Immature natural killer cell (primary cell): ENCODE measurements around the gene KLHL6. TPM values are rescaled to one million over a fixed set of nuclear protein-coding genes. Genes with fewer than 3 reads are reported as not detected.
A peak's percentile ranks its signal among the peaks of the same experiment; 100 is the strongest.
"Not testable (repeated sequence)": the region's sequence is repeated elsewhere in the genome, so short reads cannot be mapped to it uniquely, and the experiment has no call there.

Source experiments
- DNase-seq, 3 donors: peaks; one replicate each; pipeline ENCODE4 v3.0.0; 2022; ENCODE audit warnings: mixed read lengths in 1 of 3
- H3K27ac Mint-ChIP-seq, 6 donors: one replicate each; pipeline ENCODE4 v1.8.0; 2020; ENCODE audit warnings: mixed read lengths in 6 of 6, mild to moderate bottlenecking in 5 of 6, inconsistent platforms in 4 of 6, moderate library complexity in 3 of 6
- H3K27me3 Mint-ChIP-seq, 3 donors: one replicate each; pipeline ENCODE4 v1.8.0; 2020 to 2021; ENCODE audit warnings: low read depth in 3 of 3, mild to moderate bottlenecking in 3 of 3, mixed read lengths in 3 of 3, moderate library complexity in 3 of 3, inconsistent platforms in 1 of 3
- H3K36me3 Mint-ChIP-seq, 3 donors: one replicate each; pipeline ENCODE4 v1.8.0; 2020; ENCODE audit warnings: mixed read lengths in 3 of 3, inconsistent platforms in 2 of 3, mild to moderate bottlenecking in 2 of 3
- H3K4me1 Mint-ChIP-seq, 2 donors: one replicate each; pipeline ENCODE4 v1.8.0; 2020; ENCODE audit warnings: inconsistent platforms in 2 of 2, mild to moderate bottlenecking in 2 of 2, mixed read lengths in 2 of 2, moderate library complexity in 1 of 2
- H3K4me3 Mint-ChIP-seq, 5 donors: one replicate each; pipeline ENCODE4 v1.8.0; 2020; ENCODE audit warnings: mild to moderate bottlenecking in 5 of 5, mixed read lengths in 5 of 5, inconsistent platforms in 3 of 5, moderate library complexity in 3 of 5
- H3K9me3 Mint-ChIP-seq, 6 donors: one replicate each; pipeline ENCODE4 v1.8.0; 2020; ENCODE audit warnings: mild to moderate bottlenecking in 6 of 6, mixed read lengths in 6 of 6, inconsistent platforms in 4 of 6, moderate library complexity in 3 of 6
- polyA plus RNA-seq, 3 donors: library from polyadenylated mRNA; unstranded; fragments of 300-500 nt; fragmentation: Illumina TruSeq; gene quantifications; one replicate each; pipeline ENCODE4 v1.2.3, GENCODE V29; 2021

KLHL6 gene
- polyA plus RNA-seq, 3 donors from 2014 or later: 2.2 to 6.1 (median 3.9) TPM

DNA sequence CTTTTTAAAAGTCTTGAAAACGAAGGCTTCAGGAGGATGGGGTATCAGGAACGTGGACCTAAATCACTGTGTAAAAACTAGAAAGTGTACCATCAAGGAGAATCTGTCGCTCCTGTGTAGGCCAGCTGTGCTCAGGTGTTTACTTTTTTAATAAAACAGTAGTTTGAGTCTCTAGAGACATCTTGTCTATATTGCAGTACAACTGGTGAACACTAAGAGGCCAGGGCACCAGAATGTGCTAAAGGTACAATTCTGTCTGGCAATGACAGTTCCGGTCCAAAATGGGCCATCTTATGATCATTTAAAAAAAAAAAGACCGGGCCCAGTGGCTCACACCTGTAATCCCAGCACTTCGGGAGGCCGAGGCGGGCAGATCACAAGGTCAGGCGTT, 65.3 kb downstream of the KLHL6 start:
- Mint-ChIP-seq H3K4me3 (no peak overlapping the region), H3K36me3 (peaks cover 9 to 24% (median 20%) of the 10 kb centered on the region in 3 donors), H3K27ac (no peak overlapping the region), H3K4me1 (no peaks in the 10 kb centered on the region), H3K9me3 (no peaks in the 10 kb centered on the region), H3K27me3 (peaks cover 0 to 1% (median 0%) of the 10 kb centered on the region in 3 donors)
- DNase-seq: no peak

DNA sequence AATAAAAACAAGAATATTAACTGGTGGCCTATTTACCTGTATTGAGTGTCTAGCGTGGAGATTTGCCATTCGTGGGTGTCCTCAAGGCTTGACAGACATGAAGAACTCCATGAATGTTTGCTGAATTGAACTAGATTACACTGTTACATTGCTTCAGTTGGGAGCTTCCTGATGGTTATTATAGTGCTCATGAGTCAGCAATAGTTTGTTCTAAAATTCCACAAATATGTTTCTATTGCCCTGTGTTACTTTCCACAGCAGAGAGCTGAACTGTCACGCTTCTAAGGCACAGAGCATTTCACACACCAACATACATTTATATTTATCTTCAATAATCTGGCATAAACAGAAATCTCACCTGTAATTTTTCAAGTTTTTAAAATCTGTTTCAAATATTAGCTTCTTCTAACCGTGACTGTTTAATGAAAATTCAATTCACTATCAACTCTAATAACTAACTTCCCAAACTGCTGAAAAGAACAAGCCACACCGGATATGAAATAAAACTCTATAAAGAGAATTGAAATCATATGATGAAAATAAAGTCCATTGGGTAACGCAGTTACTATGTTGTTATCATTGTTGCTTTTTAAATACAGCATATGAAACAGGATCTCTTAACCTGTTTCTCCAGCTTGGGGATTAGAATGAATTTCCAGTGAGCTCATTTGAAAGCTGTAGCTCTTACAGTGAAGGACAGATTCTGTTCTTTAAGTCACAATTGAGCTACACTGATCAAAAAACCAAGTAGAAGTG, 65.9 kb downstream of the KLHL6 start:
- Mint-ChIP-seq H3K9me3 (no peaks in the 10 kb centered on the region), H3K36me3 (peaks cover 9 to 24% (median 20%) of the 10 kb centered on the region in 3 donors), H3K4me3 (no peak overlapping the region), H3K4me1 (no peaks in the 10 kb centered on the region), H3K27me3 (peaks cover 0 to 1% (median 0%) of the 10 kb centered on the region in 3 donors), H3K27ac (no peak overlapping the region)
- no peak for DNase-seq

GRCh38 chr3:183488343-183488742, 67.2 kb downstream of the KLHL6 start:
- Mint-ChIP-seq H3K27ac (peak overlapping the region in 2 of 6 donors; percentile 3 to 33), H3K9me3 (no peaks in the 10 kb centered on the region), H3K27me3 (peaks cover 0 to 3% (median 1%) of the 10 kb centered on the region in 3 donors), H3K36me3 (peaks cover 5 to 16% (median 12%) of the 10 kb centered on the region in 3 donors), H3K4me1 (no peaks in the 10 kb centered on the region), H3K4me3 (no peak overlapping the region)
- no peak for DNase-seq

- Mint-ChIP-seq H3K4me3 (no peak overlapping the region), H3K9me3 (no peaks in the 10 kb centered on the region), H3K4me1 (no peaks in the 10 kb centered on the region), H3K27me3 (peaks cover 0 to 3% (median 1%) of the 10 kb centered on the region in 3 donors), H3K27ac (no peak overlapping the region), H3K36me3 (peaks cover 5 to 15% (median 9%) of the 10 kb centered on the region in 3 donors)
- DNase-seq: no peak
These were observed 67.6 kb downstream of the KLHL6 start for GRCh38 chr3:183487896-183488295.

- no peak overlapping the region for H3K4me3 Mint-ChIP-seq
- H3K27me3 Mint-ChIP-seq: peaks cover 1 to 3% (median 2%) of the 10 kb centered on the region in 3 donors
- no peaks in the 10 kb centered on the region for H3K9me3 Mint-ChIP-seq
- peaks cover 0 to 9% (median 9%) of the 10 kb centered on the region in 3 donors for H3K36me3 Mint-ChIP-seq
- peak overlapping the region in 1 of 6 donors; percentile 39 for H3K27ac Mint-ChIP-seq
- DNase-seq: no peak
- no peaks in the 10 kb centered on the region for H3K4me1 Mint-ChIP-seq
These were observed 68.5 kb downstream of the KLHL6 start for GRCh38 chr3:183487016-183487415.

- no peak overlapping the region for H3K27ac Mint-ChIP-seq
These were observed 69.0 kb downstream of the KLHL6 start for GRCh38 chr3:183486472-183486871.

GRCh38 chr3:183485585-183485984, 69.9 kb downstream of the KLHL6 start:
- H3K27ac Mint-ChIP-seq: peak overlapping the region in 1 of 6 donors; percentile 31
- peaks cover 1 to 4% (median 3%) of the 10 kb centered on the region in 3 donors for H3K27me3 Mint-ChIP-seq
- no peaks in the 10 kb centered on the region for H3K9me3 Mint-ChIP-seq
- H3K4me1 Mint-ChIP-seq: no peaks in the 10 kb centered on the region
- DNase-seq: no peak
- peaks cover 0 to 4% (median 0%) of the 10 kb centered on the region in 3 donors for H3K36me3 Mint-ChIP-seq
- H3K4me3 Mint-ChIP-seq: no peak overlapping the region

More at GRCh38 chr3:183486472-183486871, 69.0 kb downstream of the KLHL6 start:
- Mint-ChIP-seq H3K9me3 (no peaks in the 10 kb centered on the region), H3K36me3 (peaks cover 0 to 8% (median 7%) of the 10 kb centered on the region in 3 donors), H3K4me3 (no peak overlapping the region), H3K27me3 (peaks cover 1 to 4% (median 3%) of the 10 kb centered on the region in 3 donors), H3K4me1 (no peaks in the 10 kb centered on the region)
- DNase-seq: no peak

DNA sequence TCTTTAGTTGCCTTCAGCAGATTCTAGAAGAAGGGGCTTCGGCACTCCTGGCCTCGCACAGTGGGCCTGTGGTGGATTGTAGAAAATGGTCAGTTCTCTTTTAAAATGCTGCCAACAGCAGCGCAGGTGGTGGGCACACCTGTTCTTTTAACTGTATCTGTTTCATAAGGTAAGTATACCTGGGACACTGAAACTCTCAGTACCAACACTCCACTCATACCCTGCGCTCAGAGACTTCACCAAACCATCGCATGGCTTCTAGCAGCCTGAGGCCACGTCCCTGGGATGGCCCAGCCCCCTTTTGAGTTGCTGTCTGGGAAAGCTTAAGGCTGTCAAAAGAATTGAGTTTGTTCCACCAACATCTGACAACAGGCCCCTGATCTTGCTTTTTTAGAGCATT, 70.4 kb downstream of the KLHL6 start:
- H3K27me3 Mint-ChIP-seq: peaks cover 1 to 6% (median 4%) of the 10 kb centered on the region in 3 donors
- no peaks in the 10 kb centered on the region for H3K4me1 Mint-ChIP-seq
- peaks cover 0 to 4% (median 0%) of the 10 kb centered on the region in 3 donors for H3K36me3 Mint-ChIP-seq
- H3K4me3 Mint-ChIP-seq: no peak overlapping the region
- H3K27ac Mint-ChIP-seq: no peak overlapping the region
- no peak for DNase-seq
- H3K9me3 Mint-ChIP-seq: no peaks in the 10 kb centered on the region

DNA sequence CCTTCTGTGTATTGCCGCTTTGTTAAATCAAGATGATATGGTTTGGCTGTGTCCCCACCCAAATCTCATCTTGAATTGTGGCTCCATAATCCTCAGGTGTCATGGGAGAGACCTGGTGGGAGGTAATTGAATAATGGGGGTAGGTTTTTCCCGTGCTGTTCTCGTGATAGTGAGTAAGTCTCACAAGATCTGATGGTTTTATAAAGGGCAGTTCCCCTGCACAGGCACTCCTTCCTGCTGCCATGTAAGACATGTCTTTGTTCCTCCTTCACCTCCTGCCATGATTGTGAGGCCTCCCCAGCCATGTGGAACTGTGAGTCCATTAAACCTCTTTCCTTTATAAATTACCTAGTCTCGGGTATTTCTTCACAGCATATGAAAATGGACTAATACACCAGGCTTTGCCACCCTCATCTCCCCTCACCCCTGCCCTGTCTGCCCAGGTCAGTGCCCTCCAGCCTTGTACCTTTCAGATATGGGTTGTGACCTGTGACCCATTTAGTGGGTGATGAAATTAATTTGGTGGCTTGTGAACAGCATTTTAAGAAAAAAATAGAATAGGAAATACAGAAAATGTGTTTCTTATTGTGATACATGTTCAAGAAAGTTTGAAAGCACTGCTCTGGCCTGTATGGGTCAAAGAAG, 71.0 kb downstream of the KLHL6 start:
- peaks cover 1 to 6% (median 4%) of the 10 kb centered on the region in 3 donors for H3K27me3 Mint-ChIP-seq
- H3K4me3 Mint-ChIP-seq: no peak overlapping the region
- no peaks in the 10 kb centered on the region for H3K9me3 Mint-ChIP-seq
- peak overlapping the region in 1 of 6 donors; percentile 53 for H3K27ac Mint-ChIP-seq
- DNase-seq: no peak
- no peaks in the 10 kb centered on the region for H3K4me1 Mint-ChIP-seq
- peaks cover 0 to 4% (median 0%) of the 10 kb centered on the region in 3 donors for H3K36me3 Mint-ChIP-seq

DNA sequence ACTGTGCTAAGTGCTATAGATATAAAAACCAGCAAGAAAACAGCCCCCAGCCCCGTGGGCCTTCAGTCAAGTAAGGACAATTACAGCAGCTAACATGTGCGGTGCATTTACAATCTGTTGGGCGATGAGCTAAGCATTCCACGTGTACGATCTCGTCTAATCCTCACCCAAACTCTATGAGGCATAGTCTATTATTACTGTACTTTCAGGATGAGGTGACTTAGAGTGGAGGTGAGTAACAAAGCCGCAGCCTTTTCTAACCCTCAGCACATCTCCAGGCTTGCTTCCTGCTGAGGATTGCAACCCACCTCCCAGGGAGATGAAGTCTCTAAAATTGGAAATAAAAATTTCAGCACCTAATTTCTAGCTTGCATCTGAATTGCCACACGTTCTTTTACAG, 73.9 kb downstream of the KLHL6 start:
- no peak overlapping the region for H3K27ac Mint-ChIP-seq
- no peak for DNase-seq
- H3K27me3 Mint-ChIP-seq: peaks cover 0 to 6% (median 4%) of the 10 kb centered on the region in 3 donors
- H3K36me3 Mint-ChIP-seq: no peaks in the 10 kb centered on the region
- H3K4me3 Mint-ChIP-seq: no peak overlapping the region
- no peaks in the 10 kb centered on the region for H3K9me3 Mint-ChIP-seq
- no peaks in the 10 kb centered on the region for H3K4me1 Mint-ChIP-seq

- H3K4me3 Mint-ChIP-seq: no peak overlapping the region
- H3K9me3 Mint-ChIP-seq: no peaks in the 10 kb centered on the region
- H3K27ac Mint-ChIP-seq: no peak overlapping the region
- no peaks in the 10 kb centered on the region for H3K36me3 Mint-ChIP-seq
- H3K4me1 Mint-ChIP-seq: no peaks in the 10 kb centered on the region
- peaks cover 2 to 4% (median 3%) of the 10 kb centered on the region in 3 donors for H3K27me3 Mint-ChIP-seq
- DNase-seq: no peak
These were observed 77.0 kb downstream of the KLHL6 start for GRCh38 chr3:183478501-183478900.

GRCh38 chr3:183477801-183478456, 77.6 kb downstream of the KLHL6 start:
- Mint-ChIP-seq H3K4me3 (no peak overlapping the region), H3K27me3 (peaks cover 2 to 4% (median 3%) of the 10 kb centered on the region in 3 donors), H3K4me1 (no peaks in the 10 kb centered on the region), H3K9me3 (no peaks in the 10 kb centered on the region), H3K27ac (no peak overlapping the region), H3K36me3 (no peaks in the 10 kb centered on the region)
- no peak for DNase-seq

GRCh38 chr3:183475764-183476162, 79.7 kb downstream of the KLHL6 start:
- H3K4me1 Mint-ChIP-seq, H3K27ac Mint-ChIP-seq, H3K27me3 Mint-ChIP-seq, H3K4me3 Mint-ChIP-seq, H3K36me3 Mint-ChIP-seq, DNase-seq, H3K9me3 Mint-ChIP-seq: not testable (repeated sequence)
